Kidney (tissue), 14 donors: ENCODE results near the gene APBB2. TPM values are rescaled to one million over a fixed set of nuclear protein-coding genes. Genes with fewer than 3 reads are reported as not detected.
A peak's percentile ranks its signal among the peaks of the same experiment; 100 is the strongest.

Source experiments
- DNase-seq, 5 donors: peaks; one replicate each; pipeline ENCODE4 v3.0.0-alpha.2; 2013 to 2020
- FAIRE-seq: peaks from 2 replicates; lab custom pipeline; 2012; peaks lifted over from hg19 to GRCh38; lab: Jason Lieb, UNC
- H3K27ac ChIP-seq, 2 donors: one replicate each; pipeline ENCODE4 v1.7.0; 2013; ENCODE audit warnings: low read depth in 2 of 2, low read length in 2 of 2, inconsistent platforms in 1 of 2
- H3K27me3 ChIP-seq: one replicate; pipeline ENCODE4 v1.7.1; 2013; ENCODE audit warnings: low read length, inconsistent platforms; ENCODE audit not compliant: control insufficient read depth, insufficient read depth
- H3K36me3 ChIP-seq, 3 donors: one replicate each; pipeline versions ENCODE4 v1.7.0 to v1.7.1; 2013; ENCODE audit warnings: low read length in 3 of 3, control low read depth in 1 of 3, inconsistent platforms in 1 of 3; ENCODE audit not compliant: insufficient read depth in 3 of 3, control insufficient read depth in 2 of 3
- H3K4me1 ChIP-seq, 3 donors: one replicate each; pipeline versions ENCODE4 v1.7.0 to v1.7.1; 2013; ENCODE audit warnings: low read length in 3 of 3, inconsistent platforms in 1 of 3, low read depth in 1 of 3; ENCODE audit not compliant: control insufficient read depth in 2 of 3, insufficient read depth in 2 of 3
- H3K4me3 ChIP-seq, 3 donors: one replicate each; pipeline versions ENCODE4 v1.7.0 to v1.8.1; 2013; ENCODE audit warnings: low read length in 3 of 3, control low read depth in 1 of 3, inconsistent platforms in 1 of 3
- H3K9ac ChIP-seq, 3 donors: one replicate each; pipeline versions ENCODE4 v1.7.0 to v1.7.1; 2013; ENCODE audit warnings: low read length in 3 of 3, control low read depth in 1 of 3, inconsistent platforms in 1 of 3
- H3K9me3 ChIP-seq, 3 donors: one replicate each; pipeline versions ENCODE4 v1.7.0 to v1.7.1; 2013; ENCODE audit warnings: low read length in 3 of 3, control low read depth in 1 of 3, inconsistent platforms in 1 of 3; ENCODE audit not compliant: control insufficient read depth in 2 of 3, insufficient read depth in 1 of 3
- intact Hi-C: fragments of 100-400 bp; cut with DNase I; formaldehyde crosslinking; loops from one replicate; pipeline ENCODE4 v1.11.1; 2022
- polyA plus RNA-seq: library from polyadenylated mRNA; stranded (reverse); fragments of 350-450 nt; fragmentation: Illumina TruSeq; extraction: RNeasy Lipid Tissue Mini Kit (QIAGEN cat#74804); gene quantifications from one replicate; pipeline ENCODE4 v1.2.3, GENCODE V29; 2014; ENCODE audit warnings: low read depth, low replicate concordance; ENCODE audit not compliant: insufficient read depth
- total RNA-seq: library from RNA; stranded (reverse); fragmentation: NEBNext Ultra II Directional; extraction: Animal tissue kit (Norgen Biotek cat#: 25700); gene quantifications from one replicate; pipeline ENCODE4 v1.2.1, GENCODE V29; 2021
- TF ChIP-seq, protein P1 (sequence below): IDR thresholded peaks from 3 replicates; pipeline ENCODE4 v1.5.1; 2012; ENCODE audit warnings: mild to moderate bottlenecking, moderate library complexity, borderline replicate concordance; ENCODE audit not compliant: insufficient read depth; ENCODE audit errors: extremely low read depth
- donor health status: control.
- donor health status: control.
- donor health status: control.
- donor health status: control.
- donor health status: control.
- donor health status: DM: yes; HTN: yes; CAD: no.
- donor health status: Normal renal cell carcinoma (clear cell type).

Gene APBB2
- total and polyA plus RNA-seq, 2 donors from 2014 or later = 13.4 to 65.6 TPM

DNA sequence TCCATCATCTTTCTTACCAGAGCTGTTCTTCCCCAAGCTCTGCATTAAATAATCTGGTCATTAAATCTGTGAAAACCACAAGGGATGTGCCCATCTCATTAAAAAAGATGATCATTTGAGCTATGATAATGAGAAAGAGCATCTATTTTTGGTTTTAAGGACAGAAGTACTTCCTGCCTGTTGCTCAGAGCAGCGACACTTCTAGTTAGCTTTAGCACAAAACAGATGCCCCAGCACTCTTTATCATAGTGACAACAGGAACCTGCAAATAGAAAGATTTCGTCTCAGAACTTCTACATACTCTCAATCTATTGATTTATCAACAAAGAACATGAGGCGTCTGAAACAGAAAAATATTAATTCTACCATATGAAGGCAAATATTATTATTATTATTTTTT is 140.1 kb downstream of the APBB2 start:
- Histone ChIP-seq H3K27ac (no peak overlapping the region), H3K4me3 (no peak overlapping the region), H3K4me1 (peaks cover 2 to 13% (median 6%) of the 10 kb centered on the region in 3 donors), H3K9ac (no peak overlapping the region), H3K36me3 (no peaks in the 10 kb centered on the region), H3K9me3 (no peaks in the 10 kb centered on the region), H3K27me3 (no peaks in the 10 kb centered on the region)
- TF ChIP-seq, protein P1, sequence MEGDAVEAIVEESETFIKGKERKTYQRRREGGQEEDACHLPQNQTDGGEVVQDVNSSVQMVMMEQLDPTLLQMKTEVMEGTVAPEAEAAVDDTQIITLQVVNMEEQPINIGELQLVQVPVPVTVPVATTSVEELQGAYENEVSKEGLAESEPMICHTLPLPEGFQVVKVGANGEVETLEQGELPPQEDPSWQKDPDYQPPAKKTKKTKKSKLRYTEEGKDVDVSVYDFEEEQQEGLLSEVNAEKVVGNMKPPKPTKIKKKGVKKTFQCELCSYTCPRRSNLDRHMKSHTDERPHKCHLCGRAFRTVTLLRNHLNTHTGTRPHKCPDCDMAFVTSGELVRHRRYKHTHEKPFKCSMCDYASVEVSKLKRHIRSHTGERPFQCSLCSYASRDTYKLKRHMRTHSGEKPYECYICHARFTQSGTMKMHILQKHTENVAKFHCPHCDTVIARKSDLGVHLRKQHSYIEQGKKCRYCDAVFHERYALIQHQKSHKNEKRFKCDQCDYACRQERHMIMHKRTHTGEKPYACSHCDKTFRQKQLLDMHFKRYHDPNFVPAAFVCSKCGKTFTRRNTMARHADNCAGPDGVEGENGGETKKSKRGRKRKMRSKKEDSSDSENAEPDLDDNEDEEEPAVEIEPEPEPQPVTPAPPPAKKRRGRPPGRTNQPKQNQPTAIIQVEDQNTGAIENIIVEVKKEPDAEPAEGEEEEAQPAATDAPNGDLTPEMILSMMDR = no peak
- DNase-seq = no peak
- intact Hi-C loops = no loop called here
- no peak for FAIRE-seq

DNA sequence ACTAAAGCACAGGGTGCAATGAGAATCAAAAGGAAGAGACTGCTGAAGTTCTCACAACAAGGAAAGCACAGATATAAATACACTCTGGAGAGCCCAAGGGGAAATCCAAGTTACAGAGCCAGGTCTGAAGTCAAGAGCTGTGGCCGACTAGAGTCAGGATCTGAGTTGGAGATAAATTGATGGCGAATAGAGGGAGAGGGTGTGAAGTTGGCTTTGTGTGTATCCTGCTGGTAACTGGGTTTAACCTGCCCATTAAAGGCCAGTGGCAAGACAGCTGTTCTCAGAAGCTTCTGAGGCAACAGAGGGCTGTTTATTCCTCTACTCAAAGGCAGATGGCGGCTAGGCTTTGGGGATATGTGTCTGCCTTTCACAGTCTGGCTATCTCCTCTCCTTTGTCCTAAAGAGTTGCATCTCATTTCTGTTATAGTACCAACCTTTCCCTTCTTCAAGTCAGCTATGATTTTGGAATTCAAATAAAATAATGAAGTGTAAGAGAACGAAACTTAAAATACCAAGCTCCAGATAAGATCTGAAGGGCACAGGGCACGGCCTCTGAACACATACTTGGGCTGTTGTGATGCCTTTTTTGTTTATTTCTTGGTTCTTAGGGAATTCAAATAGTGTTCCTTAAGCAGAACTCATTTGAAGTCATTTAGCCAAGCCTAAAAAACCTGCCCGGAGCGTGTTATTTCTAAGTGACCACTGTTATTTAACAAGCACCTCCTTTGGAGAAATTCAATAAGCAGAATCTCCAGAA is 142.1 kb downstream of the APBB2 start:
- Histone ChIP-seq H3K9ac (no peak overlapping the region), H3K27ac (peak overlapping the region in 1 of 2 donors; percentile 26), H3K4me1 (peaks cover 4 to 15% (median 6%) of the 10 kb centered on the region in 3 donors), H3K27me3 (no peaks in the 10 kb centered on the region), H3K9me3 (no peaks in the 10 kb centered on the region), H3K4me3 (no peak overlapping the region), H3K36me3 (no peaks in the 10 kb centered on the region)
- FAIRE-seq = no peak
- TF ChIP-seq, protein P1 = no peak
- intact Hi-C loops = no loop called here
- no peak for DNase-seq

DNA sequence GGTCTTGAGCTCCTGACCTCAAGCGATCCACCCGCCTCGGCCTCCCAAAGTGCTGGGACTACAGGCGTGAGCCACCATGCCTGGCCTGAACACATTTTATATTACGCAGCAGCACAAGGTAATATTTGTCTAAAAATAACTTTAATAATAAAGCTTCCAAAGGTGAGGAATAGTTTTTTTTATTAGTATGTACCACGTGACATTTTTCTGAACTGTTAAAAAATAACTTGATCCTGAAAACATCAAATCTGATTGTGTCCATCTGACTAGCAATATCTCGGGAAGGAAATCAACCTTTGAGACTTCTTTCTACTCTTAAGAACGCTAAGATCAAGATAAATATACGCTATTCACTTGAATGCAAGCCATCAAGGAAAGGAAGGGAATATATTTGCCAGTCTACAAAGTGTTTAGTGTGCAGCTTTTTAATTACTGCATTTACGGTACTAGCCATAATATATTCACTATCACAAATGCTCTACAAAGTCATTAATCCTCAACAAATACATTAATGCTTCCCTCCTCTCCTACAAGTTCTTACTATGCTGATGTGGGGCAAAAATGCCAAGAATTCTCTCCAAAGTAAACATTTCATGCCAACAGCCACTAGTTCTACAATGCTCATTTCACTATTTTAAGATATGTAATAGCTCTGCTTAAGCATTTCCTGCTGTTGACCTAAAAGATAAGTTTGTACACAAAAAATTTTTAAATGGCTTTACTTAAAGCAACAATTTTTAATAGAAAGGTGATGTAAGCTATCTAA is 143.6 kb downstream of the APBB2 start:
- Histone ChIP-seq H3K4me3 (no peak overlapping the region), H3K27me3 (no peaks in the 10 kb centered on the region), H3K9ac (no peak overlapping the region), H3K4me1 (peaks cover 4 to 15% (median 6%) of the 10 kb centered on the region in 3 donors), H3K27ac (peak overlapping the region in 1 of 2 donors; percentile 41), H3K9me3 (no peaks in the 10 kb centered on the region), H3K36me3 (no peaks in the 10 kb centered on the region)
- TF ChIP-seq, protein P1 = no peak
- FAIRE-seq (no peak), DNase-seq (no peak)
- intact Hi-C loops = no loop called here
